Hindlimb muscle (tissue), 1 donor: ENCODE data around the gene AMOTL2. TPM values are rescaled to one million over a fixed set of nuclear protein-coding genes. Genes with fewer than 3 reads are reported as not detected.

ENCODE experiments used
- DNase-seq: peaks from one replicate; pipeline ENCODE4 v3.0.0-alpha.2; 2013
- polyA plus RNA-seq: library from polyadenylated mRNA; unstranded; fragments of 120-200 nt; gene quantifications from one replicate; pipeline ENCODE4 v1.2.1, GENCODE V29; 2013; ENCODE audit not compliant: insufficient read length

AMOTL2 gene
- polyA plus RNA-seq, 1 donor, result 73.7 TPM

- DNase-seq, result no peak
Observed at GRCh38 chr3:134378818-134379217, 4.6 kb upstream of the AMOTL2 start.

- DNase-seq, result no peak
Observed at GRCh38 chr3:134378384-134378783, 4.1 kb upstream of the AMOTL2 start.

- no peak for DNase-seq
Observed at GRCh38 chr3:134377896-134378295, 3.6 kb upstream of the AMOTL2 start.

GRCh38 chr3:134376786-134377426 lies 2.7 kb upstream of the AMOTL2 start:
- no peak for DNase-seq

- no peak for DNase-seq
Observed at GRCh38 chr3:134376385-134376765, 2.1 kb upstream of the AMOTL2 start.

- no peak for DNase-seq
Observed at GRCh38 chr3:134375582-134376384, 1.5 kb upstream of the AMOTL2 start.

GRCh38 chr3:134374791-134375581 lies 739 bp upstream of the AMOTL2 start:
- DNase-seq, result no peak

- DNase-seq, result peak; percentile 92
Observed at GRCh38 chr3:134373271-134374104, 759 bp downstream of the AMOTL2 start.

- DNase-seq, result no peak
Observed at GRCh38 chr3:134372396-134373270, 1.6 kb downstream of the AMOTL2 start.

GRCh38 chr3:134371542-134372324 lies 2.5 kb downstream of the AMOTL2 start:
- no peak for DNase-seq

GRCh38 chr3:134370611-134371531 lies 3.4 kb downstream of the AMOTL2 start:
- DNase-seq, result peak; percentile 48

GRCh38 chr3:134369861-134370596 lies 4.2 kb downstream of the AMOTL2 start:
- no peak for DNase-seq

GRCh38 chr3:134369231-134369741 lies 5.0 kb downstream of the AMOTL2 start:
- no peak for DNase-seq

GRCh38 chr3:134368751-134369105 lies 5.5 kb downstream of the AMOTL2 start:
- DNase-seq, result no peak

GRCh38 chr3:134367869-134368750 lies 6.1 kb downstream of the AMOTL2 start:
- DNase-seq, result no peak

GRCh38 chr3:134366928-134367811 lies 7.1 kb downstream of the AMOTL2 start:
- no peak for DNase-seq
